Brain microvascular endothelial cell (primary cell): ENCODE measurements around the gene MISP.

ENCODE experiments used
- DNase-seq: peaks from one replicate; pipeline ENCODE4 v3.0.0-alpha.2; 2020
- H3K27ac ChIP-seq: fragments of 250-450 bp; sonication (Bioruptor Pico); 2 replicates; pipeline ENCODE4 v1.5.1; 2020; ENCODE audit warnings: mild to moderate bottlenecking, moderate library complexity
- H3K27me3 ChIP-seq: fragments of 250-450 bp; sonication (Bioruptor Pico); replicated peaks from 2 replicates; pipeline ENCODE4 v1.5.1; 2020; ENCODE audit warnings: mild to moderate bottlenecking
- H3K36me3 ChIP-seq: fragments of 250-450 bp; sonication (Bioruptor Pico); replicated peaks from 2 replicates; pipeline ENCODE4 v1.5.1; 2020; ENCODE audit warnings: mild to moderate bottlenecking
- H3K4me3 ChIP-seq: 2 replicates; pipeline ENCODE4 v1.5.1; 2011; ENCODE audit warnings: low read depth, mild to moderate bottlenecking, control low read depth, low read length, moderate library complexity
- CTCF ChIP-seq: IDR thresholded peaks from 2 replicates; pipeline ENCODE4 v1.5.1; 2011; ENCODE audit warnings: low read depth, mild to moderate bottlenecking, moderate library complexity, low read length, control low read depth, inconsistent platforms; ENCODE audit errors: missing control alignments
- in situ Hi-C: cut with HindIII; loops from 2 replicates; pipeline ENCODE4 v1.10.0; 2017; ENCODE audit warnings: low sequenced_read_pairs, low pct_ligation_motif_present

The MISP gene

GRCh38 chr19:781800-782184 lies 30.9 kb downstream of the MISP start:
- Histone ChIP-seq H3K36me3 (no peaks in the 10 kb centered on the region), H3K27ac (no peak overlapping the region), H3K4me3 (no peak overlapping the region), H3K27me3 (no peaks in the 10 kb centered on the region)
- DNase-seq: no peak
- in situ Hi-C loops: no loop called here
- TF ChIP-seq CTCF: no peak

GRCh38 chr19:782185-782877 lies 31.4 kb downstream of the MISP start:
- no peak for DNase-seq
- no peak overlapping the region for H3K4me3 ChIP-seq
- TF ChIP-seq CTCF: no peak
- in situ Hi-C loops: no loop called here
- no peaks in the 10 kb centered on the region for H3K36me3 ChIP-seq
- no peaks in the 10 kb centered on the region for H3K27me3 ChIP-seq
- H3K27ac ChIP-seq: no peak overlapping the region

GRCh38 chr19:782878-783668 lies 32.2 kb downstream of the MISP start:
- no peak overlapping the region for H3K27ac ChIP-seq
- no peaks in the 10 kb centered on the region for H3K36me3 ChIP-seq
- no peak for DNase-seq
- H3K27me3 ChIP-seq: no peaks in the 10 kb centered on the region
- in situ Hi-C loops: no loop called here
- no peak overlapping the region for H3K4me3 ChIP-seq
- TF ChIP-seq CTCF: no peak

GRCh38 chr19:784541-784940 lies 33.6 kb downstream of the MISP start:
- DNase-seq: no peak
- in situ Hi-C loops: no loop called here
- Histone ChIP-seq H3K27me3 (no peaks in the 10 kb centered on the region), H3K4me3 (no peak overlapping the region), H3K27ac (no peak overlapping the region), H3K36me3 (no peaks in the 10 kb centered on the region)
- no peak for TF ChIP-seq CTCF

GRCh38 chr19:787536-787935 lies 36.6 kb downstream of the MISP start:
- in situ Hi-C loops: no loop called here
- H3K4me3 ChIP-seq: no peak overlapping the region
- DNase-seq: no peak
- no peak for TF ChIP-seq CTCF
- H3K27ac ChIP-seq: no peak overlapping the region
- no peaks in the 10 kb centered on the region for H3K36me3 ChIP-seq
- H3K27me3 ChIP-seq: no peaks in the 10 kb centered on the region

- no peak for DNase-seq
- H3K27ac ChIP-seq: no peak overlapping the region
- in situ Hi-C loops: no loop called here
Observed at GRCh38 chr19:788686-788982, 37.7 kb downstream of the MISP start.

More at GRCh38 chr19:788686-788982, 37.7 kb downstream of the MISP start:
- TF ChIP-seq CTCF: no peak
- Histone ChIP-seq H3K27me3 (no peaks in the 10 kb centered on the region), H3K4me3 (no peak overlapping the region), H3K36me3 (no peaks in the 10 kb centered on the region)
